CD4-positive, alpha-beta T cell treated with Interleukin-4 for 1 hour (primary cell): ENCODE data around the gene CUBN.
"Not testable (repeated sequence)": the region's sequence is repeated elsewhere in the genome, so short reads cannot be mapped to it uniquely, and the experiment has no call there.

Source experiments
- DNase-seq, 2 donors: peaks; one replicate each; pipeline ENCODE4 v3.0.0-alpha.2; 2020 to 2022

The CUBN gene

GRCh38 chr10:16853809-16854208, 275.8 kb downstream of the CUBN start:
- no peak for DNase-seq

DNA sequence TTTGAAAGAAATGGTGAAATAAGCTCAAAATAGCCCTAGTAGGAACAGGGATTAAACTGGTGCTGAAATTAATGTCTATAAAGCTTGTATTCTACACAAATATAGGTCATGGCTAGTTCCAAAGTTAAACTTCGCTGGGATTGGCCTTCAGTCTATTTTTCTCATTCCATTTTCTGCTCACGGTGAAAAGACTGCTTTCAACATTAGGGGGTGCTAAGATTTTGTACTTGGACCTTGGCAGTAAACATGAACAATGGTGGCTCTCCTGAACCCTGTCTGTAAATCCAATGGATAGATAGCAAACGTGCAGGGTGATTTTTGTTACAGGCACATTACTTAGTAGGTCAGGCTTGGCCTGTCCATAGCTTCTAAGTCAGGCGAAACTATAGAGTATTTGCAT, 276.4 kb downstream of the CUBN start:
- DNase-seq, result peak in 1 of 2 donors; percentile 14

GRCh38 chr10:16852624-16853023, 277.0 kb downstream of the CUBN start:
- no peak for DNase-seq

DNA sequence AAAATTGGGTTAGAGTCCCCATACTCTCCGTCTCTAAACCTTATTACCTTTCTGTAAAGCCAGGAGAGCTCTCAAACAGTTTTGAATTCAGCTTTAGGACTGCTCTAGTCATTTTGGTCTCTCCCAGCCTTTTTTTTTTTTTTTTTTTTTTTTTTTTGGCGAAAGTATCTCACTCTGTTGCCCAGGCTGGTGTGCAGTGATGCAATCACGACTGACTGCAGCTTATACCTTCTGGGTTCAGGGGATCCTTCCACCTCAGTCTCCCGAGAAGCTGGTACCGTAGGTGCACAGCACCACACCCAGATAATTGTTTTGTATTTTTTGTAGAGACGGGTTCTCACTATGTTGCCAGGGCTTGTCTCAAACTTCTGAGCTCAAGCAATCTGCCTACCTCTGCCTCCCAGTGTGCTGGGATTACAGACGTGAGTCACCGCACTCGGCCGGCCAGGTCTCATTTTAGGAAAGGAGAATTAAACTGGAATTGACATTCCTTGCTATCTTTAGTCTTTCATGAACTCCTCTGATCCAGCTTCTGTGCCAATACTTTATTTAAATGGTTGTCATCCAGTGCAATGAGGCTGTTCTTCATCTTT, 281.0 kb downstream of the CUBN start:
- no peak for DNase-seq

DNA sequence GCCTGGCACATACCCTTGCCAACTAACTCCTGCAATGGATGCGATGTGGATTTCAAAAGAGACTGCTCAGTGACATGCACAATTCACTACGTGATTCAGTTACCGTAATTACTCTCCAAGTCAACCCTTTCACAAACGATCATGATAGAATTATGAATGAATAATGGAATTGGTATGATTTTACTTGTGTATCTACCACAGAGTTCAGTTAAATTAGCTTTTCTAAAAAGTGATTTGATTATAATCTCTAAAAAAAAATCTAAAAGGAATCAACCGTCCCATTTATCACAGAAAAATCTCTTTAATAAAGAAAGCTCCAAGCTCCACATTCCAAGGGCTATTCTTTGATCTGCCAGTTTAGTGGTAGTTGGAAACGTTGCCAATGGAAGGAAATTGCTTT, 282.0 kb downstream of the CUBN start:
- DNase-seq, result no peak

DNA sequence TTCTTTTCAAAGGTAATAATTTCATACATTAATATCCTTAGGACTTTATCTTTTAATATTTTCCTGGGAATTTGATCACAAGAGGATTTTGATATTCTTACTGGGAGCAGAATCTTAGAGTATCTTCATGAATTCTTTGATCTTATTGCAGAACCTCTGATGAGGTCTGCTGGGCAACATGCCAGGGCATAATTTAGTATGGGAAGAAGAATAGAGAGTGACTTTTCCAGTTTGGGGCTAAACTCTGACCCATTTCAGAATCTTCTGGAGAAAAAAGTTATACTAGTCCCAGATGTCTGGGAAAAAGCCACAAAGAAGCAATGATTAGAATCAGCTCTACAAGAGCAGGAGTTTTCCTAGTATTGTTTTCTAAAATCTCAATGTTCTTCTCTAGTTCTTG, 284.4 kb downstream of the CUBN start:
- no peak for DNase-seq

DNA sequence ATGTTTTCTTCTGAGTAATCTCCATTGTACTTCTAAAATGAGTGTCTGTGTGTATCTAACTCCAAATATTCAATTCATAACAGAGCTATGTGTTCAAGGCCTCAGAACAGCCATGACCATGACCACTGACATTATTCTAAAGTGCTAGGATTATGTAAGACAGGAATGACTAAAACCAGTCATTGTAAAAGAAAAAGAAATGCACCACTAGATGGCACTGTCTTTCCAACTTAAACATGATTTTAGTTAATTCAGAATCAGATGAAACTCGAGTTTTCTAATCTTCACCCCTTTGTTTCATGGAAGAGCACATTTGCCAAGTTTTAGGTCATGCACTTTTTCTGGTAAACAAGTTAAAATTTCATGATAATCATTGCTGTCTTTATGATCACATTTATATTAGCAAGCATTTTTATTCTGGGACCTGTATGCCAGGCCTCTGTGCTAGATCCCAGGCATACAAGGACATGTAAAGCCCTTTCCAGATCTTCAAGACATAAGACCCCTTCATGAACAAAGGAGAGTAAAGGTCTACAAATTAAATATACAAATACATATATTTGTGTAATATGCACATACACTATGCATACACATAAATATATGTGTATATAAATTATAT, 286.2 kb downstream of the CUBN start:
- peak in 1 of 2 donors; percentile 79 for DNase-seq

DNA sequence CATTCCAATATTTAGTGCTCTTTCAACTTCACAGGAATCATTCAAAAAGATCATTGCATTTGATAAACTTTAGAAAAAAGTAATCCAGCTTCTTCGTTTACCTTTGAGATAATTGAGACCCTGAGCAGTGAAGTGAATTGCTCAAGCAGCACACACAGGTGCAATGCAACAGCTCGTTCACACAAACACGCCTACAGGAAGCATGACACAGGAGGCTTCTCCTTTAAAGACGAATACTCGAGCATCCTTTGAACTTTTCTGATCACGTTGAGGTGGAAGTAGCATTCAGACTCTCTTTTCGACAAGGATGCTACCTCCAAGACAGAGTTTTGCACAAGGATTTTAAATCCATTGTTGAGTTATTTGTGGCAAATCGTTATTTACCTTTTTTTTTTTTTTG, 294.4 kb downstream of the CUBN start:
- peak; percentile 38 to 58 for DNase-seq

DNA sequence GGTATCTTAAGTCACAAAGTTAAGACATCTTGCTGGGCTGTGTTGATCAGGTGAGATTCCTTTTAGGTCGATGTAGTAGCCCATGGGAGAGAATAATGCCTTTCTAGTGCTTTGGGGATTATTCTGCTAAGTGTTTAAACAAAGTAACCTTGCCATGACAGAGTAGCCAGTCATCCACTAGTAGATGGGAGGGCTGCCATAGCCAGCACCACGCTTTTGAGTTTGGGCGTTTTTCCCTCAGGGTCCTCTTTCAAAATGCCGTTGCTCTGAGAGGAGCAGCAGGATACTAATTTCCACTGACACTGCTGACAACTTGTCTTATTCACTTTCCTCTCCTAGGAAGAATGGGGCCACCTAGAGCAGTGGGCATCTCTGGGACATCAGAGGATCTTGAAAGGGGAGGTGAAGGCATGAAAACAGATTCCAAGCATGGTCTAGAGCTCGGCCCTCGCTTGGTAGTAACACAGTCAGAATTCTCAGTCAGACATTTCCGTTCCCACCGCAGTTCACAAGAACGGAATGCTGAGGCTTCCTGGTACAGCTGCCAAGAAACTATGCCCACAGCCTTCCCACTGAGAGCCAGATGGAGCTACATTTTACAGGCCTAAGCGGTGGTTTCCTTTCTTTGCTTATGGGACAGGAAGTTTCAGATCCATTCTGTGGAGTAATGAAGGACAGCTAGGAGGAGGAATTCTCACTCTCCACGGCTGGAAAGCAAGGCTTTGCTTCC, 297.1 kb downstream of the CUBN start:
- DNase-seq, result no peak

- DNase-seq, result no peak
Observed at GRCh38 chr10:16828701-16829175, 300.9 kb downstream of the CUBN start.

GRCh38 chr10:16828114-16828568, 301.5 kb downstream of the CUBN start:
- peak; percentile 61 to 80 for DNase-seq

DNA sequence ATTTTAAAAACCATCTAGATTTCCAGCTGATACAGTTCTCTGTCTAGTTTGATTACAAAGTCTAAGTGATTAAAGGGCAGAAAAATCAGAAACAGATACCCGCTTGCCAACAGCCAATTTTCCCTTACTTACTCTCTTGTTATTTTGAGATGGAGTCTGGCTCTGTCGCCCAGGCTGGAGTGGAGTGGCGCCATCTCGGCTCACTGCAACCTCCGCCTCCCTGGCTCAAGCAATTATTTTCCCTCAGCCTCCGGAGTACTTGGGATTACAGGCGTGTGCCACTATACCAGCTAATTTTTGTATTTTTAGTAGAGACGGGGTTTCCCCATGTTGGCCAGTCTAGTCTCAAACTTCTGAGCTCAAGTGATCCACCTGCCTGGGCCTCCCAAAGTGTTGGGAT, 302.1 kb downstream of the CUBN start:
- not testable (repeated sequence) for DNase-seq

- DNase-seq, result no peak
Observed at GRCh38 chr10:16822726-16823360, 306.8 kb downstream of the CUBN start.

GRCh38 chr10:16822027-16822426, 307.6 kb downstream of the CUBN start:
- DNase-seq, result no peak

DNA sequence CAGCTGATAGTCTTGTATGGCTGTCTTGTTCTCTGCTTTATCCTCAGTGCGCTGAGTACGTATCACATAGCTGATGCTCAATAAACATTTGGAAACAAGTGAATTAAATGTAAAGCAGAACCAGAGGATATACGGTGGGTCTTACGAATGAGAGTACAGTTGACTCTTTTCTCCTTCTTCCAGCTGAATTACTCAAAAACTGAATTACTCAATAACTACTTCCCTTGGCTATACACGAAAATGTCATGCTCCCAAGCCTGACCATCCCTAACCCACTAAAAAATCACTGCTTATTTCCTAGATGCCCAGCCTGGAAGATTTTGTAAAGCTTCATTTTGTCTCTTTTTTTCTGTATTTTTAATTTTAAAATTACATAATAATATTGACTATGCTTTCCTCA, 309.2 kb downstream of the CUBN start:
- no peak for DNase-seq

GRCh38 chr10:16820018-16820417, 309.6 kb downstream of the CUBN start:
- DNase-seq, result no peak

GRCh38 chr10:16819436-16819835, 310.2 kb downstream of the CUBN start:
- DNase-seq, result no peak

- DNase-seq, result no peak
Observed at GRCh38 chr10:16819026-16819425, 310.6 kb downstream of the CUBN start.

GRCh38 chr10:16817125-16818019, 312.2 kb downstream of the CUBN start, which contains the start of gene RSU1:
RSU1 (minus strand) TSS chr10:16817424; CDS start chr10:16817081, 343 bp downstream.
- DNase-seq, result peak; percentile 100

GRCh38 chr10:16816830-16817124, 312.8 kb downstream of the CUBN start:
- no peak for DNase-seq

DNA sequence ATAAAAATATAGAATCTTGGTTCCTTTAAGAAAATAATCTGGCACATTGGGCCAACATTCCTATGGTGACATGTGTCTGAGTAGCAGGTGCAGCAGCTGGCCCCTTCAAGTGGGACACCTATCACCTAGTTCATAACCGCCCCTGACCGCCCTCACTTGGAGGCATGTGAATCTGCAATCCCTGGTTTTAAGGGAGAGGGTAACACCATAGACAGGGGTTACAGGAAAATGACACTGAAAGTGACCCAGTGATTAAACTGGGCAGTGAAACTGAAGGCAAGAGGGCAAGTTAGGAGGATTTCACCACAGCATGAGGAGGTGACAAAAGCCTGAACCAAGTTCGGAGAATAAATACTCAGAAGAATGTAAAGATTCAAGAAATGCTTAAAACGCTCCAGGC, 313.4 kb downstream of the CUBN start:
- DNase-seq, result no peak

DNA sequence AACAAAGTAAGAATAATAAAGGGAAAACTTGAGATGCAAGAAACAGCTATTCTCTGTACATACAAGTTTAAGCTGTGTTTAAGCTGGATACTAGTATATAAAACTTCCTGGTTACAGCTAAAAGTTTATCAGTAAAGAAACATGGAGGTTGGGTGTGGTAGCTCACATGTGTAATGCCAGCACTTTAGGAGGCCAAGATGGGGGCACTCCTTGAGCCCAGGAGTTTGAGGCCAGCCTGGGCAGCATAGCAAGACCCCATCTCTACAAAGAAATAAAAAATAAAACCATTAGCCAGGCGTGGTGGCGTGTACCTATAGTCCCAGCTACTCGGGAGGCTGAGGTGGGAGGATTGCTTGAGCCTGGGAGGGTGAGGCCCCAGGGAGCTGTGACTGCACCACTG, 315.6 kb downstream of the CUBN start:
- DNase-seq, result no peak

DNA sequence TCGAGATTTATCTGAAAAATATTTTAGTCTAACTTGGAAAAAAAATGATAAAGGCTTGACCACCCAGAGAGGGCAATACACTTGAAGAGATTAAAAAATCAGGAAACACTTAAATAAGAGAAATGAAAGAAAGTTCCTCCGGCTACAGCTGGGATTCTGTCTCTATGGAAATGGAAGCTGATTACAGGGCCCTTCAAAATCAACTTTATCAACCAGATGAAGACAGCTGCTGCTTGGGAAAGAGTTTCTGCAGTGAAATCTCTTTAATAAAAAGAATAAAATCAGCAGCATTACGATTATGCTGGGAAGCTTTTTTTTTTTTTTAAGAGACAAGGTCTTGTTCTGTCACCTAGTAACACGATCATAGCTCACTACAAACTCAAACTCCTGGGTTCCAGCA, 316.9 kb downstream of the CUBN start:
- DNase-seq, result no peak
